Activated T-cell treated with anti-CD3 and anti-CD28 coated beads for 48 hours (primary cell): ENCODE data around the gene METTL8.
"Not testable (repeated sequence)": the region's sequence is repeated elsewhere in the genome, so short reads cannot be mapped to it uniquely, and the experiment has no call there.

Source experiments
- DNase-seq: peaks from one replicate; pipeline ENCODE4 v3.0.0-alpha.2; 2020; ENCODE audit warnings: low read depth

Gene METTL8

DNA sequence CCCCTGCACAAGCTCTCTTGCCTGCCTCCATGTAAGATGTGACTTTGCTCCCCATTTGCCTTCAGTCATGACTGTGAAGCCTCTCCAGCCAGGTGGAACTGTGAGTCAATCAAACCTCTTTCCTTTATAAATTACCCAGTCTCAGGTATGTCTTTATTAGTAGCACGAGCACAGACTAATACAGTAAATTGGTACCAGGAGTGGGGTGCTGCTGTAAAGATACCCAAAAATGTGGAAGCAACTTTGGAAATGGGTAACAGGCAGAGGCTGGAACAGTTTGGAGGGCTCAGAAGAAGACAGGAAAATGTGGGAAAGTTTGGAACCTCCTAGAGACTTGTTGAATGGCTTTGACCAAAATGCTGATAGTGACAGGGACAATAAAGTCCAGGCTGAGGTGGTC is 122.2 kb downstream of the METTL8 start:
- not testable (repeated sequence) for DNase-seq

DNA sequence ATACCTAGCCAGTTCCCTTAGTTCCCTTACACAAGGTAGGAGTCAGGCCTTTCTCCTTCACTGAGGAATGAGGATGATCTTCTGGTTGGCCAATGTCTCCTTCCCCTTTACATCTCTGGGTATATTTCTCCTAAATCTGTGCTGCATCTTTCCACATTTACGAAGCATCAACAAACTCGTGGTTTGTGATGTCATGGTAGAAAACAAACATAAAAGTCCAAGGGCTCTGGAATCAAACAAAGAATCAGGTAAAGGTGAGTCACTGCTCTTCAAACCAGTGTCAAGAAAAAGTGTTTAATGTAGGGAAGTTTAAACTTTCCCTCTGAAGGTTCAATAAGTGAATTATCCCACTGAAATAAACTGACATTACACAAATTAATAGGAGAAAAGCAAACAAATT is 122.9 kb downstream of the METTL8 start:
- no peak for DNase-seq

DNA sequence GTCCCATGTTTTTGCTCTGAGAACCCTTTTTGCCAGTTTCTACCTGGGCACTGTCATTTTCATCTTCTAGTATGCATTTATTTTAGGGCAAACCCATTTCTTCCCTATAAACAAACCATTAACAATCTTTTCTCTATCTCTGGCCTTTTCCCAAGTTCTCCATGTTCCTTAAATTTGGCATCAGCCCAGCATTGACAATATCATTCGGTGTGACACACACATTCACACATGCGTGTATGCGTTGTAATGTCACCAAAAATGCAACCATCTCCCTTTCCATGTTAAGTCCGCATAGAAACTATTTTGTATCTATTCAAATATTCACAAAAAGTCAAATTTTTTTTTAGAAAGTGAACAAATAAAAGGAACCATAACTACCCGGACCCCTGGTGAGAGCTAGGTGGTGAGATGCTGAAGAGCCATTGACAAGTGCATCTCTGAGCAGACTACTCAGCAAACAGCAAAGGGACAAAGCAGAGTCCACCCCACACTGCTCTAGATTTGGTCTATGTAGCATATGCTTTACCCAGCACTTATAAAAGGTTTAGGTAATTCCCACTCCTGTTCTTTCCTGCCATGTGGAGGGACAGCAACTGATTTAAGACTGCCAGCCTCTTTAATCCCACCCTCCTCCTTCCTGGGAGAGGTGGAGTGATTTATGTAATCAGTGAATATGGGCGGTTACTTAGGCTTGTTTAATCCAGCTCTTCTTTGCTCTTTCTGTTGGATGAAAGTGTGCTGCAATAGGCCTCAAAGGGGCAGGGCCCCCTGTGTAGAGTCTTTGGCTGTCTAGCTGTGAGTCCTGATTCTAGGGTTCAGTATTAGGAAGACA is 124.1 kb downstream of the METTL8 start:
- DNase-seq: no peak

DNA sequence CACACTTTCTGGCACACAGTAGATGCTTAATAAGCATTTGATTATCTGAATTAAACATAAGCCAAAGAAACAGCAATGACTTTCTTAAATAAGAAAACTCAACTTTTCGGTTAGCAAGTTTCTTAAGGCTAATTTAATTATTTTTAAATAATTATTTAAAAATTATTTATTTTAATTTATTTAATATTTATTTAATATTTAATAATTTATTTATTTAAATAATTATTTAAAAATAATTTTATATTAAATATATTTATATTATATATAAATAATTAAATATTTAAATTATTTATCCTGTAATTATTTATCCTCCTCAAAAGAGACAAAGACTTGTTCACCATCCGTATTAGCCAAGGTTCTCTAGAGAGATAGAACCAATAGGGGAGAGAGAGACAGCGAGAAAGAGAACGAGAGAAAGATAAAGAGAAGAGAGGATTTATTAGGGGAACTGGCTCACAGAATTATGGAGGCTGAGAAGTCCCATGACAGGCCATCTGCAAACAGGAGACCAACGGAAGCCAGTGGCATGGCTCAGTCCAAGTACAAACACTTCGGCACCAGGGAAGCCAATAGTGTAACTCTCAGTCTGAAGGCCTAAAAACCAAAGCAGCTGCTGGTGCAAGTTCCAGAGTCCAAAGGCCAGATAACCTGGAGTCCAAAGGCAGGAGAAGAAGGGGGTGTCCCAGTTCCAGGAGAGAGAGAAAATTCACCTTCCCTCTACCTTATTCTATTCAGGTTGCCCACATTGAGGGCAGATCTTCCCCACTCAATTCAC is 125.3 kb downstream of the METTL8 start:
- no peak for DNase-seq

DNA sequence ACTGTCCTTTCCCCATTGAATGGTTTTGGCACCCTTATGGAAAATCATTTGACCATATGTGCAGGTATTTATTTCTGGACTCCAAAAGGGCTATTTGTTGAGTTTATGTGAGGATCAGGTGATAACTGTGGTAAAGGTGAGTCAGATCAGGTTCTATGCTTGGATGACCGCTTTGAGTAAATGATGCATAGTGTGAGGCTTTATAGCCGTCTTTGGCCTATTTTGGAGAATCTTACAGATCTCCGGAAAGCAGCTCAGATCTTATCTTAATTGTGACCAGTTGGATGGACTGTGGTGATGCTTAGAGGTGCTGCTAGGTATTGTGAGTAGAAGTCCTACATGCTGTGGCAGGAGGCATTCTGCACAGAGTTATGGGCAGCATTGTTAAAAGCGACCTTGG is 126.2 kb downstream of the METTL8 start:
- DNase-seq: no peak

DNA sequence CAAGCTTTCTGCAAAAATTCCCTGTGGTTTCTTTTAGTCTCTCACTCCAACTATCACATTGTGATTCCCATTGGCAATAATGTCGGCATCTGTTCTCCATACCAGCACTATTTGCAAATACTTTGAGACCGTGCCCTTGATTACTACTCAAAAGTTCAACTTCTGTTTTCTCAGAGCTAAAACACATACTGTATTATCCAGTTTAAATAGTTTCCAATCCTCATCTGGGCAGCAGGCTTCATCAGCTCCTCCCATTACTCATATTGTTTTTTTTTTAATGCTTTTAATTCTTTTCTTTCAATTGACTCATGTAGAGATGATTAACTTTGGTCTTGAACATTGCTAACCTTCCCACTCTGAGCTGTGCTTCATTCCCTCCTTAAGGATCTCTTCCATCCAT is 135.8 kb downstream of the METTL8 start:
- no peak for DNase-seq

DNA sequence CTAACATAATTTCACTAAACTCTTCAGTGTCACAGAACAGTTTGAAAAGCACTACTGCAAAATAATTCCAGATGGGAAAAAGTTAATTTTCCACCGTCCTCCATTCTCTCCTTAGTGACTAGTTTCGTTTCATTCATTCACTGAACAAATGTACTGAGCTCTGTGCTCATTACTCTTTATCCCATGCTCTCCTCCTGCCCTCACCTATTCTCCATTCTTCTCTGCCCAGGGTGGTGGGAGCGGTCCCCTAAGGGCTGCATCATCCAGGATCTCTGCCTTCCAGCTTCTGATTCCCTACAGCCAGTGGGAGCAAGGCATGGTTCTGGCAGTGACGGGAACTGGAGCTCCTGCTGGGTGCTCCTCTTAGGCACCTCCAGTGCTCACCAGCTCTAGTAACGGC is 139.2 kb downstream of the METTL8 start:
- no peak for DNase-seq

DNA sequence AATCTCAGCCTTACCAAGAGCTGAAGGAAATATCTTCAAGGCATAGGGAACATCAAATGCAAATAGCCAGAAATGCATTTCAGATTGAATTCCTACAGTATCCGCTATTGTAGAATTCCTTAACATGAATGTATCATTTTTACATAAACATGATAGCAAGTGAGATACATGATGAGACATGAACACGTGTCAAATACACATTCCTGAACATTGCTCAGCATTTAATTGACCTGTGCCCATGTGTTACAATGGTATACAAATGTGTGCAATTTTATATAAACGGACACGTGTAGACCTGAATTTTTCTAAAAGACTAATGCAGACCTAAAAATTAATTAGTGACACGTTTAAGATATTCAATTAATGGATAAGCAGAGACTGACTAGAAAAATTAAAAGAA is 140.1 kb downstream of the METTL8 start:
- DNase-seq: no peak

DNA sequence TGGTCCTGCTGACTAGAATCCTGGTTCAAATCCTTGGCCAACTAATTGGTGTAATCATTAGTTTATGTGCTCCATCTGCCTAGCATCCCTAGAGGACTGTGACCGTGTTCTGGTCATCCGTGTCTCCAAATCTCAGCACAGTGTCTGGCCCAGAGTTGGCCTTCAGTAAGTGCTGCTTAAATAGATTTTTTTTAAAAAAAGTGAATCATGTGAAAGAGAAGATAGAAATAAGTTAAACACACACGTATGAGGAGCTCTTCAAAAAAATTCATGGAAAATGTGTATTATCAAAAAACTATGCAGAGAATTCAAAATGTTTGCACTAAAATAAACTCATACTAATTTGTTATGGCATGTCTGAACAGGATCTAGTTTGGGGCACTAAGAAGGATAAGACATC is 143.8 kb downstream of the METTL8 start:
- no peak for DNase-seq

DNA sequence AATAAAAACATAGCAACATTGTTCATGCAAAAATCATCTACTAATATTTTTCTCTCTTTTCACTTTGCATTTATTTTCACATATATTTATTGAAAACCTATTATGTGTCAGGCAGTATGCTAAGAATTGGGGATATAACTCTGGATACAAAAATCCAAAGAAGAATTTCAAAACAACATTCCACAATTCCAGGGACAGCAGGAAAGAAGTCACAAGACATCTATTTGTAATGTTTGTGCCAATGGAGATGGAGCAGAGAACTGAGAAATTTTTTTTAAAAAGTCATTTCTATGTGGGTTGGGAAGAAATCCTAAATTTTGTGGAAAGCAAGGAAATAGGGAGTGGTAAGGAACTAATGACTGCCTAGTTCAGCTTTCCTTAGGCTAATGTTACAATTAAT is 144.5 kb downstream of the METTL8 start:
- DNase-seq: no peak

DNA sequence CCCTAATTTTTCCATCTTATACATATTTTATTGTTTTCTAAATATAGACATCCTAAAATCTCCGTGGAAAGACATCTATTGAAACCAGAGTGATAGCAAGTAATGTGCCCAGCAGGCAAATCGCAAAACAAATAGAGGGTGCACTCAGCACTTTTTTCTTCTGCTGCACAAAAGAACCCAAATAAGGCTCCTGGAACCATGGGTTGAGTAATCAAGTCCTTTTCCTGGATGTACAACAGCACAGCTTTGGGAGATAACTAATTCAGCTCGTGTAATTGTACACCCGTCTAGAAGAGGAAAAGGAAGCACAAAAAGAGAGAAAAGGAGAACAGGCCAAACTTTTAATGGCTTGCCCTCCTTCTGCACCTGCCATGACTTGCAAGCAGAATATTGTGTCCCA is 146.2 kb downstream of the METTL8 start:
- no peak for DNase-seq

DNA sequence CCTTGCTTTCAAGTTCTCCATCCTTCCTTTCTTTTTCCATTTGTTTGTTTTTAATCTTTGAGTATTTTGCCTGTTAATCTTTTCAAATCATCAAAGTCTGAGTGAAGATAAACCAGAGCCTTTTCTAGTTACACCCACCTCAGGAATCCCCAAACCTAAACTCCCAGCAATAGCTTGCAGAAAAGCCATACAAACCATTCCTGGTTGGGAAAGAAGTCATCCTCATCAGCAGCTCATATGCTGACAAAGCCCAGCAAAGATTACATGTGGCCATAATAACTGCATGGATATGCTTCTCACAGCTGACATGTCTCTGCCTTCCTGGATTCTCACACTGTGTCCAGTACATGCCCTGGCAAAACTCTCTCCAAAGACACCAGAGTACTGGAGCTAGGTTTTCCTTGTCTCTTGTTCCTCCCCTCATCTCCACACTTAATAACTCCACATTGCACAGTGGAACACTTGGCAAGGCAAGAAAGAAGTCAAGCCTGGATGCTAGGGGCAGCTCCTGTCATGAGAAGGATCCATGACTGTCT is 146.7 kb downstream of the METTL8 start:
- no peak for DNase-seq

DNA sequence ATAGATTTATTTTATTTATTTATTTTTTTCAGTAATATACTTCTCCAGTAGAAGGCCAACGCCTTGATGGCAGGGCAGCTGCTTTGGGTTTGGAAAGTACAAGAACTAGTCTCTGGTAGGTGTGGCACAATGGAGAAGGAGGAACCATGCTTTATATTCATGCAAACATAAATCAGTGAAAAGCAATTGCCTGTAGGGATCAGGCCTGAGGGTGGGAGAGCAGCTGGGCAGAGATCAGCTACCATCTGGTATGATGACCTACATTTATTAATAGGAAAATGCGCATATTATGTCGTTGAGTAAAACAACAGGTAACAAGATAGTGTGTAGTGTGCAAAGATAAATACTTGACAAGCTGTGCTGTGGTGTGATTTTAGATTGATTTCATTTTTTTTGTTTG is 152.7 kb downstream of the METTL8 start:
- DNase-seq: no peak

DNA sequence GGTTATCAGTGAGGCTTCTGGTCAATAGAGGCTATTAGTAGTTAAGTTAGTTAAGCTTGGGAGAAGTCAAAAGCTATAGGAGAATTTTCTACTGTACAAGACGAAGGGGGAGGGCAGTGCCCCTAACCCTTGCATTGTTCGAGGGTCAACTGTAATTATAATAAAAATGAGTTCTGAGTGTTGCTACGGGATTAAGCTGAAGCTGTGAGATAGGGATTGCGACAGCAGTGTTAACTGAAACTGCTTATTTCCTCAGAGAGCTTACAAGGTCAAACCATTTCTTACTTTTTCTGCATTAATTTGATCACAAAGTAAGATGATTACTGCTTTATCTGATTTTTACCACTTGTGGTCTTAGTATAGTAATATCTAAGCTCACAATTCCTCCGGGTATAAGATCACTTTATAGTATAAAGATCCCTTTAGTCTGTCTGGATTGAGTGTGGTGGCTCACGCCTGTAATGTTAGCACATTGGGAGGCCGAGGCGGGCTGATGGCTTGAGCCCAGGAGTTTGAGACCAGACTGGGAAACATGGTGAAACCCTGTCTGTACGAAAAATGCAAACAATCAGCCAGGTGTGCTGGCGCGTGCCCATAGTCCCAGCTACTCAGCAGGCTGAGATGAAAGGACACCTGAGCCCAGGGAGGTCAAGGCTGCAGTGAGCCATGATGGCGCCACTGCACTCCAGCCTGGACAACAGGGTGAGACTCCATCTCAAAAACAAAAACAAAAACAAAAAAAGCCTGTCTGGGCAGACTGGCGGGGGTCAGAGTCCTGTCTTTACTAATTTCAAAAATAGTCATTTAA is 153.6 kb downstream of the METTL8 start:
- DNase-seq: no peak

DNA sequence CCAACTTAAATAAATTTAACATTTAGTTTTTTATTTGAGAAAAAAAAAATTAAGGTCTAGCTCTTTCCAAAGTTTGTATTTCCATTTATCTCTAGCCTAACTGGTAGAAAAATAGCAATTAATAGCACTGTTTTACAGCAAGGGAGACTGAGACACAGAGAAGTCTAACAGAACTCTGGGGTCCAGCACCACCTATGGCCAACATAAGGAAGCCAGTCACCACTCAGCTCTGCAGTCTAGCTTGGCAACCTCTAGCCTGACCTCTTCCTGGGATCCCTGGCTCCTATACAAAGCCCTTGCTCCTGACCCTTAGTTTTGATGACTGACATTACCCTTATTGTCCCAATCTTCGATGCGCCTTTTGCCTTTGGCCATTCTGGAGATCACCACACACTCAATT is 159.0 kb downstream of the METTL8 start:
- DNase-seq: no peak

DNA sequence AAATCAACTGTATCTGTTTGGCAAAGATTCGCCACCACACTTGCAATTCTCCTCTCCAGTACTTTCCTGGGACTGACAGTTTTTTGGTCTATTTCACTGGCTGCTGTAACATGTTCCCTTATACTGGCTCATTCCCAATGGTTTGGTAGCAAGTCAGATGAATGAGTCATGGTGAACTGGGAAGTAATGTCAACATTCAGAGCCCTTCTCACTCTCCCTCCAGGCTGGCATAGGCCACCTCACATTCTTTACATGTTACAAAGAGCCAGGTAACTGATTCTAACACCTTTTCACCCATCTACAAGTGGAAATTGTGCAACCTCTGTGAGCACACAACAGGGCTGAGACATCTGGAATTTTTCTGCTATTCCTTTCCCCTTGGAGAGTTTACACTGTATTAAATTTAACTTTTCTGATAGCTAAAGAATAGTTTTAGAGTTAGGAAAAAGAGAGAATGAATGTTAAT is 161.8 kb downstream of the METTL8 start:
- no peak for DNase-seq

DNA sequence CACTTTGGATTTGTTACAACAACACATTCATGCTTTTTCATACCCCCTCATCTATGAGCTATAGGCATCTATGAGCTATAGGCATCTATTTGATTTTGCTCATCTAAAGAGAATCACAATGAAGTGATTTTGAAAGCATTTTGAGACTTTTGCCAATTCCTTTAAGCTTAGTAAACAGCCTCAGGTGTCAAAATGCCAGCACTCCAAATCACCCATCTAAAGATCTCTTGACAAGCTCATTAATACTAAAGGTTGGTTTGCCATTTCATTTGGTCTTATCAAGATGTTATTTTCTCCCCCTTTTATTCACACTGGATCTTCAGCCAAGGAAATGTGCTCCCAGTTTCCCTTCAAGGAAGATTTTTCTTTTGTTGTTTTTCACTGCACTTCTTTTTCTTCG is 162.4 kb downstream of the METTL8 start:
- no peak for DNase-seq

DNA sequence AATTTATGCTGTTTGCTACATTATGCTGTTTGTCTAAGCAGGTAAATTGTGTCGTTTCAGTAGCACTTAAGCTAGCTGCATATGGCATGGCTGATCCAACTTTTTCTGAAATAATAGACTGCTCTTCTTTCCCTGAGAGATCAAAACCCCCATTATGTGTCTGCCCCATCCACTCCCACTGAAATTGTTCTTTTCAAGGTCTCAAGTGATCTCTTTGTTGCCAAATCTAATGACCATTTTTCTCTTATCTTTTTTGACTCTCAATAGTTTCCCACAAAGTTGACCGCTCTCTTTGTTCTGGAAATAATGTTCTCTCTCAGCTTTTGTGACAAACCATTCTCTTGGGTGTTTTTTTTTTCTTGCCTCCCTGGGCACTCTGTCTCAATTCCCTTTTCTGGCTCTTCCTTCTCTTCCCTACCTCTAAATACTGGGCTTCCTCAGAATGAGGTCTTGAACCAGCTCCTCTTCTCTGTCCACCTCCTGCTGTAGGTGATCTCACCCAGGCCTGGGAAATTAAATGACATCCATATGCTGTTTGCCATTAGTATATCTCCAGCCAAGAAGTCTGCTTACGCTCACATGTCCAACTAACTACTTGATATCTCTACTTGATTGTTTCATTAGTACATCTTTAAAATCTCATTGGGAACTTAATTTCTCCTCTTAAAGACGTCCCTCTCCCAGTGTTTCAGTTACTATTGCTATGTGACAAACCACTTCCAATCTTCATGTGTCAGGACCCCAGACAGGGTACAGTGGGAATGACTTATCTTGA is 165.7 kb downstream of the METTL8 start:
- DNase-seq: no peak
